Trophoblast cell (in vitro differentiated cells and primary cell): ENCODE results near the gene LRRC1.

ENCODE experiments used
- DNase-seq, 2 donors: peaks; one replicate each; pipeline ENCODE4 v3.0.0-alpha.2; 2016
- H2AFZ ChIP-seq: 2 replicates; pipeline ENCODE4 v1.6.1; 2013; ENCODE audit warnings: low read length, moderate library complexity, mild to moderate bottlenecking; ENCODE audit not compliant: insufficient read depth, poor library complexity
- H2AK5ac ChIP-seq: 2 replicates; pipeline ENCODE4 v1.6.1; 2013; ENCODE audit warnings: mild to moderate bottlenecking, low read length
- H2BK120ac ChIP-seq: 2 replicates; pipeline ENCODE4 v1.6.1; 2013; ENCODE audit warnings: low read length, mild to moderate bottlenecking, moderate library complexity; ENCODE audit not compliant: insufficient read depth, poor library complexity
- H2BK12ac ChIP-seq: 2 replicates; pipeline ENCODE4 v1.6.1; 2013; ENCODE audit warnings: mild to moderate bottlenecking, low read length, moderate library complexity
- H2BK5ac ChIP-seq: 2 replicates; pipeline ENCODE4 v1.6.1; 2013; ENCODE audit warnings: low read length, low read depth, moderate library complexity, mild to moderate bottlenecking; ENCODE audit not compliant: poor library complexity
- H3K14ac ChIP-seq: 2 replicates; pipeline ENCODE4 v1.6.1; 2013; ENCODE audit warnings: mild to moderate bottlenecking, low read length
- H3K18ac ChIP-seq: 2 replicates; pipeline ENCODE4 v1.6.1; 2013; ENCODE audit warnings: mild to moderate bottlenecking, low read length
- H3K23ac ChIP-seq: 2 replicates; pipeline ENCODE4 v1.6.1; 2013; ENCODE audit warnings: low read length
- H3K27ac ChIP-seq: 2 replicates; pipeline ENCODE4 v1.5.1; 2013; ENCODE audit warnings: low read depth, mild to moderate bottlenecking, inconsistent platforms, low read length, moderate library complexity
- H3K27me3 ChIP-seq: 2 replicates; pipeline ENCODE4 v1.6.1; 2013; ENCODE audit warnings: inconsistent platforms, mild to moderate bottlenecking, low read length, moderate library complexity; ENCODE audit not compliant: insufficient read depth
- H3K36me3 ChIP-seq, 2 experiments: 1 replicate in 1 of 2; 2 replicates in 1 of 2; pipeline ENCODE4 v1.6.1; 2013; ENCODE audit warnings: low read length in 2 of 2, mild to moderate bottlenecking in 2 of 2, moderate library complexity in 1 of 2; ENCODE audit not compliant: insufficient read depth in 2 of 2, control insufficient read depth in 1 of 2
- H3K4ac ChIP-seq: 2 replicates; pipeline ENCODE4 v1.6.1; 2013; ENCODE audit warnings: low read depth, mild to moderate bottlenecking, low read length, moderate library complexity
- H3K4me1 ChIP-seq, 2 experiments: 1 replicate in 1 of 2; 2 replicates in 1 of 2; pipeline ENCODE4 v1.6.1; 2013; ENCODE audit warnings: low read length in 2 of 2, mild to moderate bottlenecking in 2 of 2, moderate library complexity in 1 of 2; ENCODE audit not compliant: insufficient read depth in 2 of 2, control insufficient read depth in 1 of 2
- H3K4me2 ChIP-seq: 2 replicates; pipeline ENCODE4 v1.6.1; 2013; ENCODE audit warnings: inconsistent platforms, mild to moderate bottlenecking, low read length, moderate library complexity
- H3K4me3 ChIP-seq: 2 replicates; pipeline ENCODE4 v1.5.1; 2013; ENCODE audit warnings: mild to moderate bottlenecking, low read depth, low read length, inconsistent platforms
- H3K79me1 ChIP-seq: one replicate; pipeline ENCODE4 v1.6.1; 2013; ENCODE audit warnings: low read length
- H3K79me2 ChIP-seq: 2 replicates; pipeline ENCODE4 v1.6.1; 2013; ENCODE audit warnings: low read length, mild to moderate bottlenecking; ENCODE audit not compliant: control insufficient read depth, insufficient read depth, poor library complexity
- H3K9ac ChIP-seq: 2 replicates; pipeline ENCODE4 v1.6.1; 2013; ENCODE audit warnings: mild to moderate bottlenecking, low read length
- H3K9me3 ChIP-seq: 2 replicates; pipeline ENCODE4 v1.6.1; 2013; ENCODE audit warnings: low read depth, mild to moderate bottlenecking, control low read depth, inconsistent platforms, low read length; ENCODE audit not compliant: insufficient read depth
- H4K12ac ChIP-seq: 2 replicates; pipeline ENCODE4 v1.6.1; 2013; ENCODE audit warnings: low read depth, mild to moderate bottlenecking, low read length, moderate library complexity
- H4K8ac ChIP-seq: 2 replicates; pipeline ENCODE4 v1.6.1; 2013; ENCODE audit warnings: low read depth, mild to moderate bottlenecking, low read length, moderate library complexity
- H4K91ac ChIP-seq: one replicate; pipeline ENCODE4 v1.6.1; 2013; ENCODE audit warnings: low read depth, mild to moderate bottlenecking, low read length, moderate library complexity
- WGBS: extraction: QIAGEN DNeasy Blood & Tissue Kit; methylation state at CpG from one replicate; pipeline ENCODE4 v1.1.7; 2013; ENCODE audit warnings: missing lambda C conversion rate; ENCODE audit not compliant: insufficient read length, insufficient coverage; ENCODE audit errors: extremely low coverage; 5-methylcytosine and 5-hydroxymethylcytosine counted together

LRRC1 gene

DNA sequence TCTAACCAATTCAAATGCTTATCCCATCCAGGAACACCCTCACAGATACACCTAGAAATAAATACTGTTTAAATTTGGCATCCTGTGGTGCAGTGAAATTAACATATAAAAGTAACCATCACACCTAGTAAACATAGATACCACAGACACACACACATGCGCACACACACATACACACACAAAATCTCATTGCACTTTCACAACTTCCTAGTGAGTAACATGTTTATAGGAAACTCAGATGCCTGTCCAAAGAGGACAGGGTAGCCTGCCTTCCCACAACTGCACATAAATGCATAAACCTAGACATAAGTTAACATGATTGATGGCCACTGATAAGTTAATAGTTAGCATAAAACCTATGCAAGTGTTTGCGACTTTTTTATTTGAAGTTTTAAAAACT is 56.8 kb downstream of the LRRC1 start:
- H3K36me3 ChIP-seq, result no peaks in the 10 kb centered on the region
- WGBS, result no CpG with 5 or more reads among the region's 2 CpGs

DNA sequence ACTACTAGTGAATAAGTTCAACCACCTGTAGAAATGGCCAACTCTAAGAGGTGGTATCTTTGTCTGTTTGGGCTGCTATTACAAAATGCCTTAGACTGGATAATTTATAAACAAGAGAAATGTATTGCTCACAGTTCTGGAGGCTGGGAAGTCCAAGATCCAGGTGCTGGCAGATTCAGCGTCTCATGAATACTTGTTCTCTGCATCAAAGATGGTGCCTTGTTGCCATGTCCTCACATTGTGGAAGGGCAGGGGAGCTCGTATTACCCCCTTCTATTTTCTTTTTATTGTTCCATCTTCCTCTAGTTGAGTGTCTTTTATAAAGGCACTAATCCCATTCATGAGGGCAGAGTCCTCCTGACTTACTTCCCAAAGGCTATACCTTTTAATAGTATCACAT is 58.0 kb downstream of the LRRC1 start:
- H3K4me2 ChIP-seq, result no peak overlapping the region
- no peak overlapping the region for H3K18ac ChIP-seq
- no peak for DNase-seq
- peaks cover 2% of the 10 kb centered on the region for H3K79me2 ChIP-seq
- H3K23ac ChIP-seq, result no peak overlapping the region
- no peak overlapping the region for H4K91ac ChIP-seq
- no peaks in the 10 kb centered on the region for H3K36me3 ChIP-seq
- no peak overlapping the region for H2AK5ac ChIP-seq
- no peaks in the 10 kb centered on the region for H3K27me3 ChIP-seq
- no peak overlapping the region for H4K8ac ChIP-seq
- H3K9me3 ChIP-seq, result no peaks in the 10 kb centered on the region
- H3K9ac ChIP-seq, result no peak overlapping the region
- no peak overlapping the region for H3K4ac ChIP-seq
- H2BK120ac ChIP-seq, result no peak overlapping the region
- H3K4me3 ChIP-seq, result no peak overlapping the region
- H3K14ac ChIP-seq, result no peak overlapping the region
- H2AFZ ChIP-seq, result no peak overlapping the region
- H3K79me1 ChIP-seq, result peaks cover 8% of the 10 kb centered on the region
- peaks cover 15 to 20% of the 10 kb centered on the region in 2 experiments for H3K4me1 ChIP-seq
- no peak overlapping the region for H2BK12ac ChIP-seq
- H3K27ac ChIP-seq, result no peak overlapping the region
- H2BK5ac ChIP-seq, result no peak overlapping the region
- no peak overlapping the region for H4K12ac ChIP-seq
- no CpG with 5 or more reads among the region's 2 CpGs for WGBS

More for the DNA sequence above, 56.8 kb downstream of the LRRC1 start:
- no peak overlapping the region for H4K8ac ChIP-seq
- no peaks in the 10 kb centered on the region for H3K9me3 ChIP-seq
- no peak overlapping the region for H2AFZ ChIP-seq
- H3K4me2 ChIP-seq, result no peak overlapping the region
- no peak overlapping the region for H3K18ac ChIP-seq
- no peak overlapping the region for H3K4ac ChIP-seq
- H2BK5ac ChIP-seq, result no peak overlapping the region
- H3K27me3 ChIP-seq, result no peaks in the 10 kb centered on the region
- peaks cover 2% of the 10 kb centered on the region for H3K79me2 ChIP-seq
- no peak overlapping the region for H3K27ac ChIP-seq
- H3K4me1 ChIP-seq, result peaks cover 3 to 9% of the 10 kb centered on the region in 2 experiments
- no peak overlapping the region for H3K9ac ChIP-seq
- no peak overlapping the region for H3K4me3 ChIP-seq
- no peak overlapping the region for H2BK12ac ChIP-seq
- no peak overlapping the region for H3K23ac ChIP-seq
- H2BK120ac ChIP-seq, result no peak overlapping the region
- H2AK5ac ChIP-seq, result no peak overlapping the region
- no peak overlapping the region for H4K91ac ChIP-seq
- H3K79me1 ChIP-seq, result no peaks in the 10 kb centered on the region
- H4K12ac ChIP-seq, result no peak overlapping the region
- DNase-seq, result no peak
- no peak overlapping the region for H3K14ac ChIP-seq

DNA sequence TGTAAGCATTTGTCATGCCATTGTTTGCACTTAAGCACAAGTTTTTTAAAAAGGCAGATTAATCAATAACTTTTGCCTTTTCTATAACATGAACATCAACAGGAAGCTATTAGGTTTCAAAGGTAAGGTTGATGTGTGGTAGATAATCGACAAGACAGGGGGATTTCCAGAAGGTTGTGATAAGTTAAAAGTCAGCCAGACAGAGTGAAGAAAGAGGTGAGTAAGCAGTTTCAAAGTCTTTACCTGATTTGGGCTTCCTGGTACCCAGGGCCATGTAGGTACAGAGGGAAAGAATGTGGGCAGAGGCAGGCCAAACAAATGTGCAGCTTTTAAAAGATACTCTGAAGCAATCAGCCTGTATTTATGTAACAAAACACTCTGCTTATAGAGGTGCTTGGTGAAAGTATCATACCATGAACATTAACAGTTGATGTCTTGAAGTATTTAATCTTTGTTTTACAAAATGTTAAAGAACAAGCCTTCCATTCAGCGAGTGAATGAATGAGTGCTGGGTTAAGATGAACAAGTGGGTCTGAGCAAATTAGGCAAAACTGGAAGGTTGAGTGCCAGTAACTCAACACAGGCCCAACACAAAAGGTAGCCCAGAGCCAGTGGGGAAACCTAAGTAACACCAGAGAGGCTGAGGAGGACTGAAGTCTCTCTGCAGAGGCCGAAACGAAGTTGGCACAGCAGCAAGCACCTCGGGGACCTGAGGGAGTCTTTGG is 60.2 kb downstream of the LRRC1 start:
- no peak overlapping the region for H2BK5ac ChIP-seq
- H4K12ac ChIP-seq, result no peak overlapping the region
- H3K36me3 ChIP-seq, result no peaks in the 10 kb centered on the region
- peak overlapping the region; percentile 7 for H4K91ac ChIP-seq
- no peak overlapping the region for H4K8ac ChIP-seq
- H3K79me1 ChIP-seq, result peaks cover 8% of the 10 kb centered on the region
- no peak overlapping the region for H2BK120ac ChIP-seq
- H3K27ac ChIP-seq, result peak overlapping the region; percentile 4
- H3K4me2 ChIP-seq, result no peak overlapping the region
- peak overlapping the region; percentile 6 for H3K18ac ChIP-seq
- H2AK5ac ChIP-seq, result no peak overlapping the region
- peak overlapping the region; percentile 1 for H3K4ac ChIP-seq
- H3K9ac ChIP-seq, result no peak overlapping the region
- no peak for DNase-seq
- H3K79me2 ChIP-seq, result peaks cover 2% of the 10 kb centered on the region
- peak overlapping the region; percentile 2 for H2BK12ac ChIP-seq
- no peak overlapping the region for H2AFZ ChIP-seq
- WGBS, result no CpG with 5 or more reads among the region's 5 CpGs
- H3K4me3 ChIP-seq, result no peak overlapping the region
- no peak overlapping the region for H3K14ac ChIP-seq
- H3K27me3 ChIP-seq, result no peaks in the 10 kb centered on the region
- H3K9me3 ChIP-seq, result no peaks in the 10 kb centered on the region
- no peak overlapping the region for H3K23ac ChIP-seq
- peaks cover 16 to 24% of the 10 kb centered on the region in 2 experiments for H3K4me1 ChIP-seq

DNA sequence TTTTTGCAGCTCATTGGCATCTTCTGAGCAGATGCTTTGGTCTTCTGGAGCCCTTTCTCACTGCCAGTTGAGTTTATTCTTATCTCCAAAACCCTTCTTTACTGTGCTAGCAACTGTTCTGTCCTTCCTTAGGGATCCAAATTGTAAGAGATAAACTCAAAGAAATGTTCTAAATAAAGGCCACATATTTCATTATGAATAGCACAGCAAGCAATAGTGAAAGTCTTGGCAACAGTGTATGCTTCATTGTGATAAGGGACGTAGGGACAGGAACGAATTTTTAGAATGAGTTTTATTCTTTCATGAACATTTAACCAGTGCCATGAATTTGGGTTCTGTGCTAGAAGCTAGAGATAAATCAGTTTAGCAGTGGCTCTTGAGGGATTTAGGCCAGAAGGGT is 61.1 kb downstream of the LRRC1 start:
- no peak overlapping the region for H2BK120ac ChIP-seq
- peaks cover 2% of the 10 kb centered on the region for H3K79me2 ChIP-seq
- H3K27ac ChIP-seq, result no peak overlapping the region
- no peak overlapping the region for H3K18ac ChIP-seq
- H3K14ac ChIP-seq, result no peak overlapping the region
- no peak for DNase-seq
- H2BK5ac ChIP-seq, result no peak overlapping the region
- H3K9ac ChIP-seq, result no peak overlapping the region
- no peak overlapping the region for H3K4me2 ChIP-seq
- H3K36me3 ChIP-seq, result no peaks in the 10 kb centered on the region
- no peak overlapping the region for H2BK12ac ChIP-seq
- peaks cover 12% of the 10 kb centered on the region for H3K79me1 ChIP-seq
- H4K12ac ChIP-seq, result no peak overlapping the region
- H3K4me1 ChIP-seq, result peaks cover 20 to 28% of the 10 kb centered on the region in 2 experiments
- H2AK5ac ChIP-seq, result no peak overlapping the region
- H3K27me3 ChIP-seq, result no peaks in the 10 kb centered on the region
- no CpG with 5 or more reads among the region's 2 CpGs for WGBS
- H3K9me3 ChIP-seq, result no peaks in the 10 kb centered on the region
- no peak overlapping the region for H4K91ac ChIP-seq
- H2AFZ ChIP-seq, result no peak overlapping the region
- H4K8ac ChIP-seq, result no peak overlapping the region
- H3K23ac ChIP-seq, result no peak overlapping the region
- H3K4me3 ChIP-seq, result no peak overlapping the region
- H3K4ac ChIP-seq, result peak overlapping the region; percentile 35
